ENCODE measurements around the gene CCDC183.
"Not testable (repeated sequence)": the region's sequence is repeated elsewhere in the genome, so short reads cannot be mapped to it uniquely, and the experiment has no call there.

The CCDC183 gene

DNA sequence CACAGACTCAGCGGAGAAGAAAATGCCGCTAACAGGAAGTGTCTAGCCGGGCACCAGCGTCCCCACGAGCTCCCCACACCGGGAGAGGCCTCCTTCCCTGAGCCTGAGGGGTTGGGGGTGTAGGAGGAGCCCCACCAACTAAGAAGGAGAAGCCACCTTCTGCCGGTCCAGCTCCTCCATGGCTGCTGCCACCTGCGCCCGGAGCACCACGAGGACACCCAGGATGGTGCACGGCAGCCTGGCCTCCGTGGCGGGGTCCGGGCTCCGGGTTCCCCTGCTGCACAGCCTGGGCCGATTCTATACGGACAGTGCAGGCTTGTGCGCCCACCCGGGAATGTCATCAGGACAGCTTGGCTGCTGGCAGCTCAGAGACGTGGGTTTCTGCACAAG lies 38.4 kb upstream of the CCDC183 start:
- no peak overlapping the region for H3K9ac ChIP-seq (ENCODE audit: low read length)
- no peak overlapping the region for H2BK5ac ChIP-seq (ENCODE audit: low read length)
- H4K5ac ChIP-seq (ENCODE audit: low read length) = no peak overlapping the region
- WGBS (ENCODE audit: extremely low coverage, insufficient coverage, low lambda C conversion rate) = no CpG with 5 or more reads among the region's 20 CpGs
- H3K4ac ChIP-seq (ENCODE audit: low read depth, low read length) = no peak overlapping the region
- H2AK5ac ChIP-seq (ENCODE audit: low read length) = no peak overlapping the region
- no peaks in the 10 kb centered on the region for H3K79me2 ChIP-seq (ENCODE audit: control insufficient read depth, insufficient read depth, low read length)
- no peak overlapping the region for H3K4me2 ChIP-seq (ENCODE audit: low read length)
- no peak overlapping the region for H4K8ac ChIP-seq (ENCODE audit: low read depth, low read length)
- no peaks in the 10 kb centered on the region for H3K27me3 ChIP-seq (ENCODE audit: insufficient read depth, low read length, poor library complexity)
- no peak for DNase-seq
- no peaks in the 10 kb centered on the region for H3K4me1 ChIP-seq (ENCODE audit: control insufficient read depth, low read depth, low read length)
- no peak overlapping the region for H2BK15ac ChIP-seq (replicated peaks; ENCODE audit: low read depth)
- H3K27ac ChIP-seq (ENCODE audit: low read depth, low read length) = no peak overlapping the region
- H3K18ac ChIP-seq (ENCODE audit: low read length) = no peak overlapping the region
- no peaks in the 10 kb centered on the region for H3K79me1 ChIP-seq (ENCODE audit: low read length)
- no peaks in the 10 kb centered on the region for H3K36me3 ChIP-seq (ENCODE audit: control insufficient read depth, insufficient read depth, low read length)
- H3K4me3 ChIP-seq (ENCODE audit: low read length) = no peak overlapping the region
- no peak overlapping the region for H3K23ac ChIP-seq (ENCODE audit: low read length)
- no peak overlapping the region for H3K56ac ChIP-seq (ENCODE audit: low read length)
- H2BK120ac ChIP-seq (ENCODE audit: low read depth, low read length) = no peak overlapping the region

DNA sequence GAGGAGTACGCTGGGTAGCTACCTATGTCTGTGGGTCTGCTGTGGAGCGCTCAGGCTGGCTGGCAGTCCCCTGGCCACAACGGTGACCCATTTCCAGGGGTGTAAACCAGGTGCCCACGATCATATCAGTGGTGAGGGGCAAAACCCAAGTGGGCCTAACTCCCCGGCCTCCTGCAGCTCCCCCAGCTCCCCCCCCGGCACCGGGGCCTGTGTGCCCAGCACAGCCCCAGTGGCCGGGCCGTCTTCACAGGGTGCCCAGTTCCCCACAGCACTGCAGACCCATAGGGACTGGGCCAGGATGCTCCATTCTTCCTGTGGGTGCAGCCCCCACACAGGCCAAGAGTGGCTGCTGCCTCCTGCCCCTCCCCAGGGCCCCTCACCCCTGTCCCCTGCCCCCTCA lies 37.1 kb upstream of the CCDC183 start:
- Histone ChIP-seq H3K79me1 (ENCODE audit: low read length) (no peaks in the 10 kb centered on the region), H2AK5ac (ENCODE audit: low read length) (no peak overlapping the region), H2BK5ac (ENCODE audit: low read length) (no peak overlapping the region), H3K27ac (ENCODE audit: low read depth, low read length) (no peak overlapping the region), H3K9ac (ENCODE audit: low read length) (no peak overlapping the region), H3K4ac (ENCODE audit: low read depth, low read length) (no peak overlapping the region), H3K36me3 (ENCODE audit: control insufficient read depth, insufficient read depth, low read length) (no peaks in the 10 kb centered on the region), H4K8ac (ENCODE audit: low read depth, low read length) (no peak overlapping the region), H3K79me2 (ENCODE audit: control insufficient read depth, insufficient read depth, low read length) (no peaks in the 10 kb centered on the region), H3K27me3 (ENCODE audit: insufficient read depth, low read length, poor library complexity) (no peaks in the 10 kb centered on the region), H2BK120ac (ENCODE audit: low read depth, low read length) (no peak overlapping the region), H2BK15ac (replicated peaks; ENCODE audit: low read depth) (no peak overlapping the region), H3K23ac (ENCODE audit: low read length) (no peak overlapping the region), H3K4me1 (ENCODE audit: control insufficient read depth, low read depth, low read length) (no peaks in the 10 kb centered on the region), H4K5ac (ENCODE audit: low read length) (no peak overlapping the region), H3K18ac (ENCODE audit: low read length) (no peak overlapping the region), H3K56ac (ENCODE audit: low read length) (no peak overlapping the region), H3K4me3 (ENCODE audit: low read length) (no peak overlapping the region), H3K4me2 (ENCODE audit: low read length) (no peak overlapping the region)
- no CpG with 5 or more reads among the region's 9 CpGs for WGBS (ENCODE audit: extremely low coverage, insufficient coverage, low lambda C conversion rate)
- no peak for DNase-seq

- Histone ChIP-seq H3K4me2 (ENCODE audit: low read length) (no peak overlapping the region), H3K79me1 (ENCODE audit: low read length) (no peaks in the 10 kb centered on the region), H3K36me3 (ENCODE audit: control insufficient read depth, insufficient read depth, low read length) (no peaks in the 10 kb centered on the region), H2AK5ac (ENCODE audit: low read length) (no peak overlapping the region), H4K5ac (ENCODE audit: low read length) (no peak overlapping the region), H3K79me2 (ENCODE audit: control insufficient read depth, insufficient read depth, low read length) (no peaks in the 10 kb centered on the region), H4K8ac (ENCODE audit: low read depth, low read length) (no peak overlapping the region), H3K4me3 (ENCODE audit: low read length) (no peak overlapping the region), H2BK120ac (ENCODE audit: low read depth, low read length) (no peak overlapping the region), H3K27ac (ENCODE audit: low read depth, low read length) (no peak overlapping the region), H2BK5ac (ENCODE audit: low read length) (no peak overlapping the region), H3K18ac (ENCODE audit: low read length) (no peak overlapping the region), H3K4me1 (ENCODE audit: control insufficient read depth, low read depth, low read length) (no peaks in the 10 kb centered on the region), H3K23ac (ENCODE audit: low read length) (no peak overlapping the region), H3K9ac (ENCODE audit: low read length) (no peak overlapping the region), H3K56ac (ENCODE audit: low read length) (no peak overlapping the region), H3K27me3 (ENCODE audit: insufficient read depth, low read length, poor library complexity) (no peaks in the 10 kb centered on the region), H2BK15ac (replicated peaks; ENCODE audit: low read depth) (no peak overlapping the region), H3K4ac (ENCODE audit: low read depth, low read length) (no peak overlapping the region)
- no CpG with 5 or more reads among the region's 27 CpGs for WGBS (ENCODE audit: extremely low coverage, insufficient coverage, low lambda C conversion rate)
- DNase-seq = no peak
Measured at GRCh38 chr9:136759436-136760325, 36.5 kb upstream of the CCDC183 start.

GRCh38 chr9:136760424-136760823 lies 35.7 kb upstream of the CCDC183 start:
- H3K23ac ChIP-seq (ENCODE audit: low read length) = no peak overlapping the region
- H3K4me2 ChIP-seq (ENCODE audit: low read length) = no peak overlapping the region
- H2AK5ac ChIP-seq (ENCODE audit: low read length) = no peak overlapping the region
- no peaks in the 10 kb centered on the region for H3K79me1 ChIP-seq (ENCODE audit: low read length)
- no peak overlapping the region for H2BK15ac ChIP-seq (replicated peaks; ENCODE audit: low read depth)
- H3K4ac ChIP-seq (ENCODE audit: low read depth, low read length) = no peak overlapping the region
- no peak overlapping the region for H2BK5ac ChIP-seq (ENCODE audit: low read length)
- no peaks in the 10 kb centered on the region for H3K36me3 ChIP-seq (ENCODE audit: control insufficient read depth, insufficient read depth, low read length)
- no peak overlapping the region for H3K9ac ChIP-seq (ENCODE audit: low read length)
- no peak overlapping the region for H3K4me3 ChIP-seq (ENCODE audit: low read length)
- H3K4me1 ChIP-seq (ENCODE audit: control insufficient read depth, low read depth, low read length) = no peaks in the 10 kb centered on the region
- peak overlapping the region; percentile 15 for H3K56ac ChIP-seq (ENCODE audit: low read length)
- no peak overlapping the region for H3K18ac ChIP-seq (ENCODE audit: low read length)
- H3K27ac ChIP-seq (ENCODE audit: low read depth, low read length) = no peak overlapping the region
- no CpG with 5 or more reads among the region's 25 CpGs for WGBS (ENCODE audit: extremely low coverage, insufficient coverage, low lambda C conversion rate)
- no peak overlapping the region for H4K8ac ChIP-seq (ENCODE audit: low read depth, low read length)
- H3K27me3 ChIP-seq (ENCODE audit: insufficient read depth, low read length, poor library complexity) = no peaks in the 10 kb centered on the region
- no peak overlapping the region for H4K5ac ChIP-seq (ENCODE audit: low read length)
- H3K79me2 ChIP-seq (ENCODE audit: control insufficient read depth, insufficient read depth, low read length) = no peaks in the 10 kb centered on the region
- no peak for DNase-seq
- H2BK120ac ChIP-seq (ENCODE audit: low read depth, low read length) = no peak overlapping the region

- not testable (repeated sequence) for H3K36me3 ChIP-seq (ENCODE audit: control insufficient read depth, insufficient read depth, low read length); H3K56ac ChIP-seq (ENCODE audit: low read length); H3K4me3 ChIP-seq (ENCODE audit: low read length); H3K23ac ChIP-seq (ENCODE audit: low read length); H4K5ac ChIP-seq (ENCODE audit: low read length); H3K4me1 ChIP-seq (ENCODE audit: control insufficient read depth, low read depth, low read length); H2BK5ac ChIP-seq (ENCODE audit: low read length); H2AK5ac ChIP-seq (ENCODE audit: low read length); H2BK15ac ChIP-seq (replicated peaks; ENCODE audit: low read depth); H3K4me2 ChIP-seq (ENCODE audit: low read length); H3K79me2 ChIP-seq (ENCODE audit: control insufficient read depth, insufficient read depth, low read length); H3K27me3 ChIP-seq (ENCODE audit: insufficient read depth, low read length, poor library complexity); H2BK120ac ChIP-seq (ENCODE audit: low read depth, low read length); H3K27ac ChIP-seq (ENCODE audit: low read depth, low read length); H4K8ac ChIP-seq (ENCODE audit: low read depth, low read length); H3K9ac ChIP-seq (ENCODE audit: low read length); H3K18ac ChIP-seq (ENCODE audit: low read length); H3K79me1 ChIP-seq (ENCODE audit: low read length); H3K4ac ChIP-seq (ENCODE audit: low read depth, low read length)
- no CpG with 5 or more reads among the region's 22 CpGs for WGBS (ENCODE audit: extremely low coverage, insufficient coverage, low lambda C conversion rate)
- peak; percentile 78 for DNase-seq
Measured at GRCh38 chr9:136760834-136761544, 35.1 kb upstream of the CCDC183 start.
